HG03025 (cell line): ENCODE data around the gene TBC1D19.

Experiments
- ATAC-seq: cut with Tn5 transposase; IDR thresholded peaks from one replicate; pipeline ENCODE4 v1.9.1; 2021; ENCODE audit warnings: mild to moderate bottlenecking, moderate library complexity; ENCODE audit not compliant: unreplicated experiment, low FRiP score

TBC1D19 gene

DNA sequence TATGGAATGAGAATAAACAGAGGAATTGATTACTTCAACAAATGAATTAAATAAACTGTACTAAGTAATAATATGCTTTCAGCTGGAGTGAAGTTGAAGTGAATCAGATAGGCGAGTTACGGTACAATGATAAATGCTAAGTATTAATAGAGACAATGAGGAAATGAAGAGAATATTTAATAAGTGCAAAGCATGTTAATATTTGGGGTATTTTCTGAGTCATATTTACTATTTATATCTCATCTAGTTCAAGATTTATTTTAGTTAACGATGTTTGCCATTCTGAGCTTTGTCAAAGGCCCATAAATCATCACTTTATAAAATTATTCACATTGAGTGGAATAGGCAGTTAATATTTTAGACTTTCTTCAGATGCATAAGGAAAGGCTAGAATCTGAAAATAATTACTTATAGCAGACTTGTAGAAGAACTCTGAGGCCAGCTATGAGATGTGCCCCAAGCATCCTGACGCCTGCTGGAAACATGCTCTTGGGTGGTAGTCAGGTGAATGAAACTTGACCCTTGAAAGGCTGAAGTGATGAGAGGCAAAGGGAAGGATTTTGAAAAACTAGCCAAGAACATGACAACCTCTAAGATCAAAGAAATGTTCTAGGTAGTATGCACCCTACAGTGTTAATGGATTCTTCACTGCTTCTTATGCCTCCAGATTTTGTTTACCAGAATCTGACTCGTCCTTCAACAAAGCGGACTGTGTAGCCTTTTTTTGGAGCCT is 142.9 kb downstream of the TBC1D19 start:
- no peak for ATAC-seq

DNA sequence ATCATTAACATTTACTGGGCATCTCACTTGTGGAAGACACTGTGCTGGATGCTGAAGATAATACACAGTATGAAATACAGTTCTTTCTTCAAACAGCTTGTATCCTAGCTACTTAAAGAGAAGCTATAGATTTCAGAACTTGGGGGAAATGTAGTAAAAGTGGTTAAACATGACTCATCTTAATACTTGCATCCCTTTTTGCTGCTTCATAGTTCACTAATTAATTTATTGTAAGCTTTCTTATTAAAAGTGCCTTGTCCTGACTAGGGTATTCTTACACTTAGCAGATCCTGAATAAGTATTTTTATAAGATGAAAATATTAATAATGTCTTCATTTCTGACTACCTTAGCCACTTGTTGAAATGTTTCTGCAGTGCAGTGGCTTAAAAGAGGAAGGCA is 144.0 kb downstream of the TBC1D19 start:
- ATAC-seq, result no peak

- ATAC-seq, result no peak
Observed at GRCh38 chr4:26729027-26729426, 145.1 kb downstream of the TBC1D19 start.

DNA sequence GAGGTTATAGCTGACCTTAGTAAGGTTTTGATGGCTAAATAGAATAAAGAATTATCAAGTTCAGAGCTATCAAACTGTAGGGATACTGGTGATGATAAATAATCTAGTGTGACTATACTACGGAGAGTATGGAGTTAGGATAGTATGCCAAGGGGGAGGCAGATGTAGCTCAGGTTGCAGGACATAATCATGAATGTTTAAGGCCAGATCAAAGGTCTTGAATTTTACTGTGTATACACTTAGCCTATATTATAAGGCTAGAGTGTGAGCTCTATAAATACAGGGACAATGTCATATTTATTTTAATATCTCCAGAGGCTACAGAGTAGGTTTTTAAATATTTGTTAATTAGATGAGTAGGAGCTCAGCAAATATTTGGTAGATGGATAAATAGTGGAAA is 145.7 kb downstream of the TBC1D19 start:
- no peak for ATAC-seq

DNA sequence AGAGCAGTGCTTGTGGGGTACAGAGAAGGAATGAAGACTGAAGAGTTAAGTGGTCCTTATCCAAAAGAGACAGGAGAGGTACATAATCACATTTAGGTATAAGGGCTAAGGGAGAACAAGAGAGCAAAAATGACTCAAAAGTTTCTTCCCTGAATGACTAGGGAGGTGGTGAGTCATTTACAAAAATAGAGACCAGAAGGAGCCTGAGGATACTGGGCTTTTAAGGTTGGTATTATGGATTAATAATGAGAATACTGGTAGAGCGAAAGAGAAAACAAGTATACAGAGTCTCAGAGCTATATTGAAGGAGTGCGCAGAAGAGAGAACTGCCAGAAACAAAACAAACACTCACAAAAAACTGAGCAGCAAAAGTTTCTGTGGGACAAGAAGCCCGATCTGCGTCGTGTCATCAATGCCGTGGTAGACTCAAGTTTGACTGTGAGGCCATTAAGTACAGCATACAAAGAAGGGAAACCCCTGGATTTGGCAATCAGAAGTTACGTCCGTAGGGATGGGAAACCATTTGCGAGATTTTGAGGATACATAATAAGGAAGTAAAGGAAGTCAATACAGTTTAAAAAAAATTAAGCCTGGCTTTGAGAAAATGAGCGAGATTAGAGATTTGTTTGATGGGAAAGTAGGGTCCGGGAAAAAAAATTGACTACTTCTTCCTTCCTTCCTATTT is 147.6 kb downstream of the TBC1D19 start:
- ATAC-seq, result peak; percentile 82

GRCh38 chr4:26732356-26732755 is 148.5 kb downstream of the TBC1D19 start:
- ATAC-seq, result no peak

DNA sequence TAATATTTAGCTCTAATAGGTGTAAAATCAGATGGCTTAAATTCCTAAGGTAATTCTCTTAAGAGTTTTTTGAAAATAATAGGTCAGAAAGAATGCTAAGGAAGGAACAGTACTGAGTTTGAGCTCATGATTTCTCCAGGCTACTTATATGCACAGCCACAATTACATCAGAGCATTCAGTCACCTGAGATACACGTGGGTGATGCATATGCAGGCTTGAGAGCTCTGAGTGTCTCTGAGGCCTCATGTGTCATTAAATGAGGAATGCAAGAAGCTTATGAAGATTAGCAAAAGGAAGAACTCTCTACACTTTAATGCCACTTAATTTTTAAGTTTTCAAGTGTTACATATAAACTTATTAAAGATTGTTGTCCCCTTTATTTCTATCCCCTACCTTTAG is 152.7 kb downstream of the TBC1D19 start:
- ATAC-seq, result no peak

GRCh38 chr4:26737385-26737784 is 153.5 kb downstream of the TBC1D19 start:
- ATAC-seq, result no peak

DNA sequence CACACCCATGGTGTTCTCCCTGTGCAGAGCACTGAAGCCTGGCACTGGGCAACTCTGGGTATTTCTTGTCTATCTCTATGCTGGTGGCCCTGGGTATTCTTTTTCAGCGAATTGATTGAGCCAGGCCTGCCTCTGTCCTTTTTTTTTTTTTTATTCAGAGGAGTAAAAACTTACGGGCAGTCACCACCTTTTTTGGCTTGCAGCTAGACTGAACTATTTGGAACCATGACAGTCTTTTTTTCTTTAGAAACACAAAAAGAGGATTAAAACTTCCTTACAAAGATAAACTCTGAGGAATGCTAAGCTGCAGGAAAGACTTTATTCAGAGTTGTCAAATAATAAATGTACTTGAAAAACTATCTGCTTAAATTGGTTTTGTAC is 157.6 kb downstream of the TBC1D19 start:
- no peak for ATAC-seq

DNA sequence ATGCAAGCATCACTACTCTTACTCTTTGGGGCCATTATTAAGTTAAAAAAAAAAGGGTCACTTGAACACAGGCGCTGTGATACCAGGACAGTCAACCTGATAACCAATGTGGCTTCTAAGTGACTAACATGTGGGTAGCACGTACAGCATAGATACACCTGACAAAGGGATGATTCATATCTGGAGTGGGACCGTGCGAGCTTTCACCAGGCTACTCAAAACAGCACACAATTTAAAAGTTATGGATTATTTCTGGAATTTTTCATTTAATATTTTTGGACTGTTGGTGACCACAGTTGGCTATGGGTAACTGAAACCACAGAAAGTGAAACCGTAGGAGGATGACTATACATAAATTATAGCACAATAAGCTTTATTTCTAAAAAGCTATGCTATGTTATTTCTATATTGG is 162.9 kb downstream of the TBC1D19 start:
- peak; percentile 95 for ATAC-seq

- no peak for ATAC-seq
Observed at GRCh38 chr4:26748811-26749210, 164.9 kb downstream of the TBC1D19 start.

DNA sequence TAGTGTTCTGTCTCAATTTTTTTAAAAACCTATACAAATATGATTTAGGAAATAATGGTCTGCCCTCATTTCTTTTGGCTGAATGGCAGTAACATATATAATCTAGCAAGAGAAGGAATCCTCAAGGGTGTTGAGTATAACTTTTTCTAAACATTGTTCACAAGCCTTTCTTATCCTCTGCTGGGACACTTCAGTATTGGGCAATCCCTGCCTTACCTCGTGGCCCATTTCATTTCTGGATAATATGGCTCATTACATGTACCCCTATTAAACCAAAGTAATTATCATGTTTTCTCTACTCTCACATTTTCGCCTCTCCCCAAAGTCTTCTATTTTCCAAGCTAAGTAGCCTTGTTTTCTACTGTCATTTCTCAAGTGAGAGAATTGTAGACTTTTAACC is 166.0 kb downstream of the TBC1D19 start:
- no peak for ATAC-seq

DNA sequence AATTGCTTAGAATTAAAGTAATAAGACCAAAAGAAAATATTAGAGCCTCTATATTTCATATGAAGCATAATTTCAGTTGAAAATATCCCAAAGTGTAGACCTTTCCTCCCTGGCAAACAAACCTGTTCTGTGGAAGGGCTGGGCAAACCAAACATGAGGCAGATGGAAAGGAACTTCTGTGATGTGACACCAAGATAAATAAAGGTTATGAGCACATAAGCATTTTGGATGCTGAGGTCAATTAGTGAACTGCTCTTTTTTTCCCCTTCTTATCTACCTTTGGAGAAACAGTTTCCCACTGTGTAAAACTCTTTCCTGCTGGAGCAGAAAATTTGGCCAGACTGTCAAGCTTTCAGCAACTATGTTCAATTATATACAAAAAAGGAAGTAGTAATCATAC is 167.1 kb downstream of the TBC1D19 start:
- no peak for ATAC-seq

DNA sequence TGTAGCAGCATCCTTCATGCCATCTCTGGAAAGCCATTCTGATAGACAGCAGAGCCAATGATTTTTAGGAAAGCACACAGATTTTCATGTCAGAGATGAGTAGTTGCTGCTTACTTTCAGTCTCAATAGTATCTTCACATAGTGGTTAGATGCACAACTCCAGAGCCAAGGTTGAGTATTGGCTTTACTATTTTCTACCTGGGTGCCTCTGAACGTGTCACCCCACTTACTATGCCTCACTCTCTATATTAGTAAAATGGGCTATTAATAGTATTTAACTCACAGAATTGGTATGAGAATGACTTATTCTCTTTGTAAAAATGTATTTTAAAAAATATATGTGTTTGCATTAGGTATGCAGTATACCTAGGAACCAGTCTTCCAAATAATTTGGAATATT is 168.0 kb downstream of the TBC1D19 start:
- ATAC-seq, result peak; percentile 84

- no peak for ATAC-seq
Observed at GRCh38 chr4:26753187-26753586, 169.3 kb downstream of the TBC1D19 start.

- no peak for ATAC-seq
Observed at GRCh38 chr4:26753617-26754016, 169.7 kb downstream of the TBC1D19 start.

DNA sequence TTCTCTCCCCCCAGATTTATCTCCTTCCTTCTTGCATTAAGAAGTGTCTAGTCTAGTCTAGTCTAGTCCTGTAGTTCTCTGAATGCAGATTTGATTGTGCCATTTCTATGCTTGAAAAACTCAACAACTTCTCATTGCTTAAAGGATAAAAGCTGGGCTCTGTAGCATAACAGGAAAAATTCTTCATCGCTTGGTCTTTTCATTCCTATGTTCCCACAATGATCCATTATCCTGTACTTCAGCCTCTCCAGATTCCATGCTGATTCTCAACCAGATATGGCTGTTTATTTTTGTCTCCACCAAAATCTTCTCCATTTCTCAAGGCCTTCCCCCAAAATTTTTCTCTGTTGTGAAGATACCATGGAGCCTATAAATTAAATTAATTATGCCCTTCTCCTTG is 173.9 kb downstream of the TBC1D19 start:
- ATAC-seq, result no peak

DNA sequence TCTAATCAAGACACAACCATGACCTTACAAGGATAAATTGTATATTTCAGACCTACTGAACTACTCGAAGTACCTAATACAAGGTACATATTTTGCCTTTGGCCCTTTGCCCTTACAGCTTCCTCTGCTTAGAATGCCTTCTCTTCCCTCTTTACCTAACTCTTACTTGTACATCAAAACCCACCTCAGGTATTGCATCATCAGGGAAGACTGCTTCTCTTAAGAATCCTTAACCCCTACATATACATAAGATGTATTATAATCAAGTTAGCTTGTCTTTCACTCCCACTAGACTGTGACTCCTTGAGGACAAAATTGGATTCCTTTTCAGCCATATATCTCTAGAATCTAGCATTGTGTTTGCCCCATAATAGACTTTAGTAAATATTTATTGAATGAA is 175.0 kb downstream of the TBC1D19 start:
- ATAC-seq, result no peak

DNA sequence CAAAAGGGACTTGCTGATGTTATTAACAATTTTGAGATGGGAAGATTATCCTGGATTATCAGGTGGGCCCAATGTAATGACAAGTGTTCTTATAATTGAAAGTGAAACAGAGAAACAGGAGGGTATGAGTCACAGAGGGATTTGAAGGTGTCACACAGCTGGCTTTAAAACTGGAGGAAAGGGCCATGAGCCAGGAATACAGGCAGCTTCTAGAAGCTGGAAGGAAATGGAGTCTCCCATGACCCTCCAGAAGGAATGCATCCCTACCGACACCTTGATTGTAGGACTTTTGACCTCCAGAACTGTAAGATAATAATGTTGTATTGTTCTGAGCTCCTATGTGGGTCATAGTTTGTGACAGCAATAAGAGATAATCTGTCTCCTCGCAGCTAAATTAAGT is 178.8 kb downstream of the TBC1D19 start:
- ATAC-seq, result no peak

GRCh38 chr4:26763063-26763462 is 179.2 kb downstream of the TBC1D19 start:
- no peak for ATAC-seq

- no peak for ATAC-seq
Observed at GRCh38 chr4:26763648-26764047, 179.8 kb downstream of the TBC1D19 start.

DNA sequence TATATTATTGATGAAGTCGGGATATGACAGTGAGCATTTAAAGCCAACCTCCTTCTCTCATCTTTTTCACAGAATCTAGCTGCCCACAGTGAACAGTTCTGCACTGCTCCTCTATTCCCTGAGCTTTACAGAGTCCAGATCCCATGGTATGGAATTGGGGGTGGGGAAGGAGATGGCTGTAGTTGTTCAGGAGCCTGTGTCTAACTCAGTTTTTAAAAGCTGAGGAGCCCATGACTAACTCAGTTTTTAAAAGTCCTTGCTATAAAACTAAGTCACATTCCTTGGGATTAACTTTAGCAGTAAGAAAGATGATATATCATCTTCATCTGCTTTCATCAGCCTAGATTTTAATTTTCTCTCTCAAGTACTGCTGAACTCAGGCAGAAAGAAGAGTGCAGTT is 180.3 kb downstream of the TBC1D19 start:
- ATAC-seq, result no peak
